H9 (cell line): Measurements from ENCODE around the gene TRNAU1AP. TPM values are rescaled to one million over a fixed set of nuclear protein-coding genes. Genes with fewer than 3 reads are reported as not detected.

Source experiments
- DNase-seq: peaks from one replicate; pipeline ENCODE4 v3.0.0-alpha.2; 2017
- H2AFZ ChIP-seq: one replicate; pipeline ENCODE4 v1.6.1; 2013; ENCODE audit warnings: mild to moderate bottlenecking, low read length, control low read depth, moderate library complexity
- H2AK5ac ChIP-seq: 2 replicates; pipeline ENCODE4 v1.6.1; 2013; ENCODE audit warnings: low read length, control low read depth, mixed read lengths; ENCODE audit not compliant: insufficient read length
- H2BK120ac ChIP-seq: one replicate; pipeline ENCODE4 v1.6.1; 2013; ENCODE audit warnings: low read depth, mild to moderate bottlenecking, low read length, control low read depth, inconsistent platforms; ENCODE audit not compliant: poor library complexity, severe bottlenecking
- H2BK12ac ChIP-seq: 2 replicates; pipeline ENCODE4 v1.6.1; 2013; ENCODE audit warnings: low read length, control low read depth, mixed read lengths, low read depth; ENCODE audit not compliant: insufficient read length
- H2BK15ac ChIP-seq: 2 replicates; pipeline ENCODE4 v1.6.1; 2013; ENCODE audit warnings: low read depth, low read length, control low read depth
- H2BK20ac ChIP-seq: one replicate; pipeline ENCODE4 v1.6.1; 2013; ENCODE audit warnings: low read depth, mild to moderate bottlenecking, low read length, control low read depth, inconsistent platforms; ENCODE audit not compliant: poor library complexity, severe bottlenecking
- H2BK5ac ChIP-seq: 2 replicates; pipeline ENCODE4 v1.6.1; 2013; ENCODE audit warnings: low read length, control low read depth, mixed read lengths; ENCODE audit not compliant: insufficient read length
- H3K14ac ChIP-seq: 2 replicates; pipeline ENCODE4 v1.6.1; 2013; ENCODE audit warnings: low read length, control low read depth; ENCODE audit not compliant: insufficient read depth
- H3K18ac ChIP-seq: 2 replicates; pipeline ENCODE4 v1.6.1; 2013; ENCODE audit warnings: low read depth, mild to moderate bottlenecking, mixed read lengths, low read length, control low read depth; ENCODE audit not compliant: insufficient read length
- H3K23ac ChIP-seq: 2 replicates; pipeline ENCODE4 v1.6.1; 2013; ENCODE audit warnings: low read length, control low read depth, mixed read lengths, low read depth; ENCODE audit not compliant: insufficient read length
- H3K23me2 ChIP-seq: 2 replicates; pipeline ENCODE4 v1.6.1; 2013; ENCODE audit warnings: low read depth, mild to moderate bottlenecking, mixed read lengths, low read length, control low read depth; ENCODE audit not compliant: insufficient read length, poor library complexity, severe bottlenecking
- H3K27ac ChIP-seq: 2 replicates; pipeline ENCODE4 v1.5.1; 2013; ENCODE audit warnings: low read length, control low read depth, mixed read lengths, low read depth; ENCODE audit not compliant: insufficient read length
- H3K27me3 ChIP-seq: 2 replicates; pipeline ENCODE4 v1.6.1; 2013; ENCODE audit warnings: low read length, control low read depth, inconsistent platforms; ENCODE audit not compliant: insufficient read depth
- H3K4ac ChIP-seq: 2 replicates; pipeline ENCODE4 v1.6.1; 2013; ENCODE audit warnings: low read depth, mild to moderate bottlenecking, control low read depth, inconsistent platforms, low read length, moderate library complexity
- H3K4me1 ChIP-seq: 2 replicates; pipeline ENCODE4 v1.6.1; 2013; ENCODE audit warnings: low read length, control low read depth, inconsistent platforms; ENCODE audit not compliant: insufficient read depth
- H3K4me2 ChIP-seq: 2 replicates; pipeline ENCODE4 v1.6.1; 2013; ENCODE audit warnings: low read length, control low read depth, mixed read lengths; ENCODE audit not compliant: insufficient read length, insufficient read depth
- H3K56ac ChIP-seq: 2 replicates; pipeline ENCODE4 v1.6.1; 2013; ENCODE audit warnings: low read depth, mild to moderate bottlenecking, mixed read lengths, low read length, control low read depth; ENCODE audit not compliant: insufficient read length
- H3K79me1 ChIP-seq: 2 replicates; pipeline ENCODE4 v1.6.1; 2013; ENCODE audit warnings: low read depth, mild to moderate bottlenecking, moderate library complexity, low read length, control low read depth, inconsistent platforms; ENCODE audit not compliant: insufficient read depth, poor library complexity, severe bottlenecking
- H3K79me2 ChIP-seq: 2 replicates; pipeline ENCODE4 v1.6.1; 2013; ENCODE audit warnings: low read length, control low read depth, inconsistent platforms; ENCODE audit not compliant: insufficient read depth
- H3K9ac ChIP-seq: 2 replicates; pipeline ENCODE4 v1.6.1; 2013; ENCODE audit warnings: low read length, control low read depth, mixed read lengths; ENCODE audit not compliant: insufficient read length; ENCODE audit errors: extremely low read depth
- H3K9me3 ChIP-seq: one replicate; pipeline ENCODE4 v1.6.1; 2013; ENCODE audit warnings: low read depth, low read length, inconsistent platforms; ENCODE audit not compliant: control insufficient read depth
- H3T11ph ChIP-seq: one replicate; pipeline ENCODE4 v1.6.1; 2013; ENCODE audit warnings: mild to moderate bottlenecking, low read length, control low read depth, inconsistent platforms
- H4K20me1 ChIP-seq: one replicate; pipeline ENCODE4 v1.6.1; 2013; ENCODE audit not compliant: control insufficient read depth, insufficient read length, insufficient read depth
- H4K5ac ChIP-seq: 2 replicates; pipeline ENCODE4 v1.6.1; 2013; ENCODE audit warnings: low read depth, mild to moderate bottlenecking, mixed read lengths, low read length, control low read depth; ENCODE audit not compliant: insufficient read length
- H4K8ac ChIP-seq: replicated peaks from 2 replicates; pipeline ENCODE4 v1.6.1; 2013; ENCODE audit warnings: low read length, control low read depth, mixed read lengths, low read depth; ENCODE audit not compliant: insufficient read length
- H4K91ac ChIP-seq: 2 replicates; pipeline ENCODE4 v1.6.1; 2013; ENCODE audit warnings: low read depth, mild to moderate bottlenecking, moderate library complexity, mixed read lengths, low read length, control low read depth; ENCODE audit not compliant: insufficient read length
- H3K27ac Mint-ChIP-seq, 3 experiments: 2 replicates in 2 of 3; 3 replicates in 1 of 3; pipeline ENCODE4 v1.8.0; 2020 to 2021; ENCODE audit warnings: mixed read lengths in 3 of 3, mild to moderate bottlenecking in 1 of 3, moderate library complexity in 1 of 3
- H3K27me3 Mint-ChIP-seq: 2 replicates; pipeline ENCODE4 v1.8.0; 2021; ENCODE audit warnings: low read depth, mild to moderate bottlenecking, moderate library complexity, mixed read lengths
- H3K36me3 Mint-ChIP-seq, 3 experiments: 2 replicates in 2 of 3; 3 replicates in 1 of 3; pipeline ENCODE4 v1.8.0; 2020 to 2021; ENCODE audit warnings: low read depth in 3 of 3, mixed read lengths in 3 of 3; ENCODE audit not compliant: insufficient read depth in 1 of 3
- H3K4me1 Mint-ChIP-seq, 2 experiments: 2 replicates each; pipeline ENCODE4 v1.8.0; 2020; ENCODE audit warnings: mixed read lengths in 2 of 2
- H3K4me3 Mint-ChIP-seq, 2 experiments: 2 replicates in 1 of 2; 3 replicates in 1 of 2; pipeline ENCODE4 v1.8.0; 2020 to 2021; ENCODE audit warnings: mild to moderate bottlenecking in 2 of 2, mixed read lengths in 2 of 2, moderate library complexity in 1 of 2
- H3K9me3 Mint-ChIP-seq, 2 experiments: 2 replicates in 1 of 2; 3 replicates in 1 of 2; pipeline ENCODE4 v1.8.0; 2020; ENCODE audit warnings: mild to moderate bottlenecking in 2 of 2, mixed read lengths in 2 of 2, moderate library complexity in 1 of 2
- WGBS: extraction: QIAGEN DNeasy Blood & Tissue Kit; methylation state at CpG from one replicate; pipeline ENCODE4 v1.1.7; 2013; ENCODE audit warnings: missing lambda C conversion rate, low lambda C conversion rate, mixed read lengths; ENCODE audit not compliant: insufficient read length; ENCODE audit errors: extremely low coverage; 5-methylcytosine and 5-hydroxymethylcytosine counted together
- total RNA-seq: library from RNA; stranded (reverse); gene quantifications from 2 replicates; pipeline ENCODE4 v1.2.1, GENCODE V29; 2021
- TF ChIP-seq, protein P1 (sequence below): fragments of 200-600 bp; sonication (generic); conservative IDR thresholded peaks from 3 replicates; pipeline ENCODE4 v1.8.0; 2021; ENCODE audit warnings: antibody characterized with exemption, mild to moderate bottlenecking

Gene TRNAU1AP
- total RNA-seq, 1 experiment from 2014 or later: 45.0 TPM

GRCh38 chr1:28565726-28566125 lies 12.8 kb downstream of the TRNAU1AP start:
- Histone ChIP-seq H3K27ac (no peak overlapping the region), H4K5ac (no peak overlapping the region), H4K91ac (no peak overlapping the region), H3K23ac (no peak overlapping the region), H3K79me2 (no peaks in the 10 kb centered on the region), H3K9ac (no peak overlapping the region), H2AK5ac (no peak overlapping the region), H2BK12ac (no peak overlapping the region), H2BK120ac (no peak overlapping the region), H4K20me1 (no peaks in the 10 kb centered on the region), H3T11ph (no peak overlapping the region), H3K79me1 (peaks cover 4% of the 10 kb centered on the region), H2BK15ac (no peak overlapping the region), H3K4me1 (no peaks in the 10 kb centered on the region), H4K8ac (no peak overlapping the region), H3K9me3 (no peaks in the 10 kb centered on the region), H2AFZ (no peak overlapping the region), H3K56ac (no peak overlapping the region), H2BK20ac (no peak overlapping the region), H3K14ac (no peak overlapping the region), H2BK5ac (no peak overlapping the region), H3K27me3 (no peaks in the 10 kb centered on the region), H3K18ac (no peak overlapping the region), H3K4ac (no peak overlapping the region), H3K4me2 (no peak overlapping the region), H3K23me2 (no peaks in the 10 kb centered on the region)
- no peak for DNase-seq
- no CpG with 5 or more reads among the region's 6 CpGs for WGBS
- TF ChIP-seq, protein P1, sequence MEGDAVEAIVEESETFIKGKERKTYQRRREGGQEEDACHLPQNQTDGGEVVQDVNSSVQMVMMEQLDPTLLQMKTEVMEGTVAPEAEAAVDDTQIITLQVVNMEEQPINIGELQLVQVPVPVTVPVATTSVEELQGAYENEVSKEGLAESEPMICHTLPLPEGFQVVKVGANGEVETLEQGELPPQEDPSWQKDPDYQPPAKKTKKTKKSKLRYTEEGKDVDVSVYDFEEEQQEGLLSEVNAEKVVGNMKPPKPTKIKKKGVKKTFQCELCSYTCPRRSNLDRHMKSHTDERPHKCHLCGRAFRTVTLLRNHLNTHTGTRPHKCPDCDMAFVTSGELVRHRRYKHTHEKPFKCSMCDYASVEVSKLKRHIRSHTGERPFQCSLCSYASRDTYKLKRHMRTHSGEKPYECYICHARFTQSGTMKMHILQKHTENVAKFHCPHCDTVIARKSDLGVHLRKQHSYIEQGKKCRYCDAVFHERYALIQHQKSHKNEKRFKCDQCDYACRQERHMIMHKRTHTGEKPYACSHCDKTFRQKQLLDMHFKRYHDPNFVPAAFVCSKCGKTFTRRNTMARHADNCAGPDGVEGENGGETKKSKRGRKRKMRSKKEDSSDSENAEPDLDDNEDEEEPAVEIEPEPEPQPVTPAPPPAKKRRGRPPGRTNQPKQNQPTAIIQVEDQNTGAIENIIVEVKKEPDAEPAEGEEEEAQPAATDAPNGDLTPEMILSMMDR: no peak
- Mint-ChIP-seq H3K4me1 (no peaks in the 10 kb centered on the region), H3K36me3 (peaks cover 24 to 83% (median 59%) of the 10 kb centered on the region in 3 experiments; a peak in 6 of 7 replicates), H3K9me3 (no peaks in the 10 kb centered on the region), H3K4me3 (no peak overlapping the region), H3K27me3 (no peaks in the 10 kb centered on the region), H3K27ac (no peak overlapping the region)
